HepG2 (cell line): Measurements from ENCODE around the gene SUCLG1. TPM values are rescaled to one million over a fixed set of nuclear protein-coding genes. Genes with fewer than 3 reads are reported as not detected.
A peak's percentile ranks its signal among the peaks of the same experiment; 100 is the strongest.

Experiments used
- AHDC1 ChIP-seq: sonication (generic); formaldehyde crosslinking; IDR thresholded peaks from 2 replicates; pipeline ENCODE4 v1.5.1; 2020; ENCODE audit warnings: mild to moderate bottlenecking, missing genetic modification reagents, borderline replicate concordance
- AKAP8 ChIP-seq: sonication (generic); formaldehyde crosslinking; IDR thresholded peaks from 2 replicates; pipeline ENCODE4 v1.5.1; 2020; ENCODE audit warnings: mild to moderate bottlenecking, missing genetic modification reagents
- ARID2 ChIP-seq: sonication (generic); formaldehyde crosslinking; IDR thresholded peaks from 2 replicates; pipeline ENCODE4 v1.8.1; 2022; ENCODE audit warnings: mild to moderate bottlenecking, missing genetic modification reagents, borderline replicate concordance
- CCDC6 ChIP-seq: sonication (generic); formaldehyde crosslinking; IDR thresholded peaks from 2 replicates; pipeline ENCODE4 v1.8.1; 2022; ENCODE audit warnings: mild to moderate bottlenecking, missing genetic modification reagents, moderate library complexity
- E2F2 ChIP-seq: sonication (generic); formaldehyde crosslinking; IDR thresholded peaks from 2 replicates; pipeline ENCODE4 v1.4.0; 2020; ENCODE audit warnings: missing genetic modification reagents, borderline replicate concordance
- FIP1L1 ChIP-seq: fragments of 200-400 bp; formaldehyde crosslinking; IDR thresholded peaks from 2 replicates; pipeline ENCODE4 v1.6.1; 2018; ENCODE audit warnings: low read depth, mild to moderate bottlenecking, low read length, moderate library complexity, borderline replicate concordance; ENCODE audit not compliant: insufficient read depth
- GATAD1 ChIP-seq: IDR thresholded peaks from 2 replicates; pipeline ENCODE4 v1.6.1; 2016; ENCODE audit warnings: missing genetic modification reagents, missing compliant biosample characterization
- PHF21A ChIP-seq: sonication (generic); formaldehyde crosslinking; IDR thresholded peaks from 2 replicates; pipeline ENCODE4 v1.5.0; 2020; ENCODE audit warnings: mild to moderate bottlenecking, missing genetic modification reagents
- PRDM10 ChIP-seq: sonication (generic); formaldehyde crosslinking; IDR thresholded peaks from 2 replicates; pipeline ENCODE4 v1.4.0; 2020; ENCODE audit warnings: low read depth, missing genetic modification reagents
- PTBP1 ChIP-seq: fragments of 200-400 bp; formaldehyde crosslinking; IDR thresholded peaks from 2 replicates; pipeline ENCODE4 v1.6.1; 2018; ENCODE audit warnings: low read length, low read depth; ENCODE audit not compliant: poor library complexity, severe bottlenecking
- STAG1 ChIP-seq: sonication (generic); formaldehyde crosslinking; IDR thresholded peaks from 2 replicates; pipeline ENCODE4 v1.4.0; 2020; ENCODE audit warnings: missing genetic modification reagents
- STAT5B ChIP-seq: sonication (generic); formaldehyde crosslinking; IDR thresholded peaks from 2 replicates; pipeline ENCODE4 v1.4.0; 2020; ENCODE audit warnings: missing genetic modification reagents
- TMF1 ChIP-seq: sonication (generic); formaldehyde crosslinking; IDR thresholded peaks from 2 replicates; pipeline ENCODE4 v1.8.1; 2022; ENCODE audit warnings: low read depth, missing genetic modification reagents
- ZHX1 ChIP-seq: sonication (generic); formaldehyde crosslinking; IDR thresholded peaks from 2 replicates; pipeline ENCODE4 v1.8.1; 2022; ENCODE audit warnings: low read depth, mild to moderate bottlenecking, missing genetic modification reagents
- ZNF263 ChIP-seq: sonication (generic); formaldehyde crosslinking; IDR thresholded peaks from 2 replicates; pipeline ENCODE4 v1.4.0; 2020; ENCODE audit warnings: missing genetic modification reagents
- ZNF501 ChIP-seq: sonication (generic); formaldehyde crosslinking; IDR thresholded peaks from 2 replicates; pipeline ENCODE4 v1.5.1; 2020; ENCODE audit warnings: mild to moderate bottlenecking, moderate library complexity, missing genetic modification reagents
- ZNF672 ChIP-seq: sonication (generic); formaldehyde crosslinking; IDR thresholded peaks from 2 replicates; pipeline ENCODE4 v1.8.1; 2022; ENCODE audit warnings: missing genetic modification reagents
- polyA plus RNA-seq, 8 experiments: library from polyadenylated mRNA; depleted of rRNA in 3 of 8; stranded (reverse) in 7 of 8; unstranded in 1 of 8; fragments of >200 nt; fragmentation: Illumina TruSeq in 4 of 8; extraction: Trizol in 4 of 8; gene quantifications; 2 replicates each; pipeline versions ENCODE4 v1.2.1 to v1.2.3, GENCODE V29; 2011 to 2016; ENCODE audit warnings: low read depth in 4 of 8, missing spikeins in 1 of 8, mixed read lengths in 1 of 8; ENCODE audit not compliant: insufficient read depth in 1 of 8
- total RNA-seq, 5 experiments: library from RNA; depleted of rRNA; stranded (reverse); fragments of >200 nt; fragmentation: Illumina TruSeq; extraction: Trizol; gene quantifications; 2 replicates each; pipeline ENCODE4 v1.2.3, GENCODE V29; 2016; ENCODE audit warnings: low read depth in 1 of 5

Gene SUCLG1
- total and polyA plus RNA-seq, 2 of the 13 experiments (the other 11 are each of a cell fraction or from before 2014, with no cell fraction given) = 58.7 to 121 TPM

- TF ChIP-seq ZNF501 (CRISPR knock-in tag) (no peak), STAG1 (CRISPR knock-in tag) (no peak), STAT5B (CRISPR knock-in tag) (no peak), PTBP1 (no peak), AKAP8 (CRISPR knock-in tag) (no peak), PHF21A (CRISPR knock-in tag) (no peak), GATAD1 (no peak), ARID2 (CRISPR knock-in tag) (no peak), ZNF672 (CRISPR knock-in tag) (no peak), E2F2 (no peak), AHDC1 (CRISPR knock-in tag) (0 out of 2 replicates have a peak, but pooled peaks have one; percentile 61), ZNF263 (CRISPR knock-in tag) (0 out of 2 replicates have a peak, but pooled peaks have one; percentile 44), ZHX1 (CRISPR knock-in tag) (no peak), PRDM10 (CRISPR knock-in tag) (no peak), FIP1L1 (0 out of 2 replicates have a peak, but pooled peaks have one; percentile 20), TMF1 (CRISPR knock-in tag) (no peak), CCDC6 (CRISPR knock-in tag) (no peak)
Measured at GRCh38 chr2:84458551-84459017, 496 bp downstream of the SUCLG1 start (continued).
